ENCODE measurements around the gene NAA60. TPM values are rescaled to one million over a fixed set of nuclear protein-coding genes. Genes with fewer than 3 reads are reported as not detected.
"Not testable (repeated sequence)": the region's sequence is repeated elsewhere in the genome, so short reads cannot be mapped to it uniquely, and the experiment has no call there.

Gene NAA60
- total RNA-seq, 2 donors from 2014 or later, result 25.2 to 40.6 TPM

GRCh38 chr16:3469736-3470135, 26.3 kb downstream of the NAA60 start:
- Histone ChIP-seq H3K9me3 (no peaks in the 10 kb centered on the region), H3K4me1 (ENCODE audit: control insufficient read depth in 1 of 2, low read depth in 2 of 2) (peaks cover 4 to 20% of the 10 kb centered on the region in 2 donors), H3K27me3 (replicated peaks; ENCODE audit: insufficient read depth) (no peaks in the 10 kb centered on the region), H3K4me3 (no peak overlapping the region), H3K27ac (no peak overlapping the region), H3K36me3 (peaks cover 14% of the 10 kb centered on the region)
- no peak for TF ChIP-seq CTCF (IDR thresholded peaks at IDR 0.05)
- ATAC-seq (ENCODE audit: insufficient number of reproducible peaks, low FRiP score, low read depth) (no peak), DNase-seq (ENCODE audit: low spot score) (no peak)

GRCh38 chr16:3470723-3471122, 27.2 kb downstream of the NAA60 start:
- no peaks in the 10 kb centered on the region for H3K27me3 ChIP-seq (replicated peaks; ENCODE audit: insufficient read depth)
- H3K4me3 ChIP-seq, result no peak overlapping the region
- H3K36me3 ChIP-seq, result peaks cover 14% of the 10 kb centered on the region
- no peak overlapping the region for H3K27ac ChIP-seq
- TF ChIP-seq CTCF (IDR thresholded peaks at IDR 0.05), result no peak
- peaks cover 4 to 20% of the 10 kb centered on the region in 2 donors for H3K4me1 ChIP-seq (ENCODE audit: control insufficient read depth in 1 of 2, low read depth in 2 of 2)
- DNase-seq (ENCODE audit: low spot score), result no peak
- no peaks in the 10 kb centered on the region for H3K9me3 ChIP-seq
- no peak for ATAC-seq (ENCODE audit: insufficient number of reproducible peaks, low FRiP score, low read depth)

DNA sequence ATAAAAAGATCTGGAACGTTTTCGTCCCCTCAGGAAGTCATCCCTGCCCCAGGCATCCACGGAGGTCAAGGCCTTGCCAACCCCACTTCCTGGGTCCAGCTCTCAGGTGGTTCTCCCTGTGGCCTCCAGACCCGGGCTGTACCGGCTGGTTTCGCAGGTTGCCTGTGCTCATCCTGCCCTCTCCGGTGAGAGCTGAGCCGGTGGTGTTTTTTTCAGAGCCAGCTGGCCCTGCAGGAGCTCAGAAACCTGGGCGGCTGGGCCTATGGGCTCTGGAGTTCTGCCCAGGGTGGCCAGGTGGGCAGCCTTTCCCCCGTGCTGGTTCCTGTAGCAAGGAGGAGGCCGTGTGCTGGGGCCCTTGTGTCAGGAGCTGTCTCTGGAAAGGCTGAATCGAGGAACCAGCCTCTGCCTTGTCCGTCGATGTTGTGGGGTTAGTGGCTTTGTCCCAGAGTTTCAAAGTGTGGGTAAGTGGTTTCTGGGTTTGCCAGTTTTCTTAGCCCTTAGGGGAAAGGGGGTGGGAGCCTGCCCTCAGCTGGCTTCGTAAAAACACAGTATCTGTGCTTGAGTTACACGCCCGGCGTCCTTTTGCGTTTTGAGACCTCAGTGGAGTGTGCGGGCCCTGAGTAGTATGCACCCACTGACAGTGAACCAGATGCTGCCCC, 28.2 kb downstream of the NAA60 start:
- H3K9me3 ChIP-seq, result no peaks in the 10 kb centered on the region
- peaks cover 9% of the 10 kb centered on the region for H3K36me3 ChIP-seq
- no peak for TF ChIP-seq CTCF (IDR thresholded peaks at IDR 0.05)
- peaks cover 4 to 20% of the 10 kb centered on the region in 2 donors for H3K4me1 ChIP-seq (ENCODE audit: control insufficient read depth in 1 of 2, low read depth in 2 of 2)
- DNase-seq (ENCODE audit: low spot score) (no peak), ATAC-seq (ENCODE audit: insufficient number of reproducible peaks, low FRiP score, low read depth) (no peak)
- no peak overlapping the region for H3K27ac ChIP-seq
- no peak overlapping the region for H3K4me3 ChIP-seq
- H3K27me3 ChIP-seq (replicated peaks; ENCODE audit: insufficient read depth), result no peaks in the 10 kb centered on the region

GRCh38 chr16:3472878-3473595, 29.6 kb downstream of the NAA60 start:
- H3K36me3 ChIP-seq, result peaks cover 9% of the 10 kb centered on the region
- no peak for ATAC-seq (ENCODE audit: insufficient number of reproducible peaks, low FRiP score, low read depth)
- no peak for TF ChIP-seq CTCF (IDR thresholded peaks at IDR 0.05)
- H3K4me1 ChIP-seq (ENCODE audit: control insufficient read depth in 1 of 2, low read depth in 2 of 2), result peaks cover 4 to 16% of the 10 kb centered on the region in 2 donors
- no peak for DNase-seq (ENCODE audit: low spot score)
- H3K27ac ChIP-seq, result no peak overlapping the region
- no peak overlapping the region for H3K4me3 ChIP-seq
- no peaks in the 10 kb centered on the region for H3K27me3 ChIP-seq (replicated peaks; ENCODE audit: insufficient read depth)
- H3K9me3 ChIP-seq, result no peaks in the 10 kb centered on the region

DNA sequence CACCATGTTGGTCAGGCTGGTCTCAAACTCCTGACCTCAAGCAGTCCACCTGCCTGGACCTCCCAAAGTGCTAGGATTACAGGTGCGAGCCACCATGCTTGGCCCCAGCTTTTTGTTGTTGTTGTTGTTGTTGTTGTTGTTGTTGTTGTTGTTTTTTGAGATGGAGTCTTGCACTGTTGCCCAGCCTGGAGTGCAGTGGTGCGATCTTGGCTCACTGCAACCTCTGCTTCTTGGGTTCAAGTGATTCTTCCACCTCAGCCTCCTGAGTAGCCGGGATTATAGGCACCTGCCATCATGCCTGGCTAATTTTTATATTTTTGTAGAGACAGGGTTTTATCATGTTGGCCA, 30.1 kb downstream of the NAA60 start:
- not testable (repeated sequence) for H3K9me3 ChIP-seq; H3K27ac ChIP-seq; H3K27me3 ChIP-seq (replicated peaks; ENCODE audit: insufficient read depth); ATAC-seq (ENCODE audit: insufficient number of reproducible peaks, low FRiP score, low read depth); DNase-seq (ENCODE audit: low spot score); H3K4me3 ChIP-seq
- peaks cover 13% of the 10 kb centered on the region for H3K36me3 ChIP-seq
- peaks cover under 1 to 10% of the 10 kb centered on the region in 2 donors for H3K4me1 ChIP-seq (ENCODE audit: control insufficient read depth in 1 of 2, low read depth in 2 of 2)

Data from thoracic aorta (tissue), 2 donors.